IPS DF 6.9 (cell line): ENCODE data around the gene LRRC49.
A peak's percentile ranks its signal among the peaks of the same experiment; 100 is the strongest.

Experiments used
- DNase-seq: peaks from one replicate; pipeline ENCODE4 v3.0.0-alpha.2; 2013; ENCODE audit warnings: low read depth, low spot score
- H3K27ac ChIP-seq: one replicate; pipeline ENCODE4 v1.5.1; 2013; ENCODE audit warnings: low read length, control low read depth
- H3K27me3 ChIP-seq: 2 replicates; pipeline ENCODE4 v1.6.1; 2013; ENCODE audit warnings: mild to moderate bottlenecking, low read length; ENCODE audit not compliant: control insufficient read depth, insufficient read depth
- H3K36me3 ChIP-seq: 2 replicates; pipeline ENCODE4 v1.6.1; 2013; ENCODE audit warnings: low read length; ENCODE audit not compliant: control insufficient read depth, insufficient read depth
- H3K4me1 ChIP-seq: 2 replicates; pipeline ENCODE4 v1.6.1; 2013; ENCODE audit warnings: low read length; ENCODE audit not compliant: control insufficient read depth, insufficient read depth
- H3K4me3 ChIP-seq: 2 replicates; pipeline ENCODE4 v1.5.1; 2013; ENCODE audit warnings: mild to moderate bottlenecking, low read length
- H3K9me3 ChIP-seq: 2 replicates; pipeline ENCODE4 v1.6.1; 2013; ENCODE audit warnings: low read length, inconsistent platforms; ENCODE audit not compliant: control insufficient read depth, insufficient read depth
- WGBS: extraction: QIAGEN DNeasy Blood & Tissue Kit; methylation state at CpG from one replicate; pipeline ENCODE4 v1.1.7; 2013; ENCODE audit warnings: mixed read lengths, missing lambda C conversion rate; ENCODE audit not compliant: insufficient read length, insufficient coverage; 5-methylcytosine and 5-hydroxymethylcytosine counted together

LRRC49 gene

DNA sequence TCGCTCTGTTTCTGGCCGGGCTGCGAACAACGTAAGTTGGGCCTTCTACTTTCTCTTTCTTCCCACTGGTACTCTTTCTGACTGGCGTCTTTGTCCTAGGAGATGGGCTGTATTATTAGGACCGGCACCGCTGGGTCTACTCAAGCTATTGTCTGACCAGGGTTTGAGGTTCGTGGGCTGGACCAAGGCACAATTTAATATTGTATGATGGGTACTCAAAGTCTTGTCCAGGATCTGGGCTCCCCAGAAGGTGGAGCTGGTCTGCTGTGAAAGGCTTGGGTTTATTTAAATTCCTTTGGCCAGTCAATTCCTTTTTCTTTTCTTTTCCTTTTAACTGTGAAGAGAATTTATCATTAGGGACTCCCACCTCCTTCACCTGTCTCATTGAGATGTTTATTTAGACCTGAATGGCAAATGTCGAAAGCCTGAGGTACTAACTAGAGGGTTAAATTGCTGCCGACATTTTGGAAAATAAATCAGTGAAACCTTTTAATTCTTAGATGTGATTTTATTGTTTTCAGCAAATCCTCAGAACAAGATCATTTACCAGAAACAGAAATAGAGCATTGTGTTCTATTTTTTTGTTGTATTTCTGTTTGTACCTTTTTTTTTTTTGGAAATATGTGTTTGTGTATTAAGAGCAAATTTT, 410 bp downstream of the LRRC49 start:
- no CpG with 5 or more reads among the region's 10 CpGs for WGBS
- Histone ChIP-seq H3K9me3 (no peaks in the 10 kb centered on the region), H3K4me1 (no peaks in the 10 kb centered on the region), H3K4me3 (peak overlapping the region; percentile 66; the same call in 1 of the 2 replicates), H3K36me3 (no peaks in the 10 kb centered on the region; the same call in 1 of the 2 replicates), H3K27ac (no peak overlapping the region), H3K27me3 (no peaks in the 10 kb centered on the region)
- no peak for DNase-seq

DNA sequence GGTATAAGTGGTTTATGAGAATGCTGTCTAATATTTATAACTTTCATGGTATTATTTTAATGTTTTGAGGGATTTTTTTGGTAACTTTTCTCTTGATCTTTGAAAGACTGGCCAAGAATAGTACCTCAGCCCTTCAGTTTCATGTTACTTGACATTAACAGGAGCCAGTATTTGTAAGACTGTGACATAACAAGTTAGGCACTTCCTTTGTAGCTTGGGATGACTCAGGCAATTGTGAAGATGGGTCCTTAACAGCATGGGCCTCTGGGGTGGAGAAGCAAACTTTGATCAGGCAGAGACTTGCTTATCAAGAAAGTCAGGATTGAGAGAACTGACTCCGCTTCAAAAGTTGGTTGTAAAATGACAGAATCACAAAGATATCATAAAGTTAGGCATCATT, 9.5 kb downstream of the LRRC49 start:
- DNase-seq: no peak
- Histone ChIP-seq H3K27me3 (no peaks in the 10 kb centered on the region), H3K27ac (no peak overlapping the region), H3K36me3 (no peaks in the 10 kb centered on the region), H3K4me1 (no peaks in the 10 kb centered on the region), H3K4me3 (no peak overlapping the region), H3K9me3 (no peaks in the 10 kb centered on the region)
- no CpG with 5 or more reads among the region's 1 CpG for WGBS

DNA sequence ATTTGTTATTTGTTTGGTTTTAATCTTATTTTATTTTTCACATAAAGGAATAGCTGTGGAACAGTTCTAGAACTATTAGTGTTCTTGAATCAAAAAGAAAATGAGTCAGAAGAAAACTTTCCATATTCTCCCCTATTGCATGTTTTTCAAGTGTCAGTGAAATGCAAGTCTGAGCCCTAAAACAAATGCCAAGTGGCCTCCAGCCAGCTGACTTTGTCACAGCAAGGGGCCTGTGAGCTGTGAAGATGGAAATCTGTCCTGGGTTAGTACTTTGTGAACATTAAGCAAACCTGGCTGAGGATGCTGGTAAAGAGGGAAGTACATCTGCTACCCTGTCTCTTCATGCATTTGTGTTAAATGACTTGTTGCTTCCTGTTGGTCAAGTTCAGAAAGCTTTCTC, 14.2 kb downstream of the LRRC49 start:
- Histone ChIP-seq H3K4me1 (no peaks in the 10 kb centered on the region), H3K36me3 (no peaks in the 10 kb centered on the region), H3K9me3 (no peaks in the 10 kb centered on the region), H3K27me3 (no peaks in the 10 kb centered on the region), H3K4me3 (no peak overlapping the region), H3K27ac (no peak overlapping the region)
- DNase-seq: no peak

DNA sequence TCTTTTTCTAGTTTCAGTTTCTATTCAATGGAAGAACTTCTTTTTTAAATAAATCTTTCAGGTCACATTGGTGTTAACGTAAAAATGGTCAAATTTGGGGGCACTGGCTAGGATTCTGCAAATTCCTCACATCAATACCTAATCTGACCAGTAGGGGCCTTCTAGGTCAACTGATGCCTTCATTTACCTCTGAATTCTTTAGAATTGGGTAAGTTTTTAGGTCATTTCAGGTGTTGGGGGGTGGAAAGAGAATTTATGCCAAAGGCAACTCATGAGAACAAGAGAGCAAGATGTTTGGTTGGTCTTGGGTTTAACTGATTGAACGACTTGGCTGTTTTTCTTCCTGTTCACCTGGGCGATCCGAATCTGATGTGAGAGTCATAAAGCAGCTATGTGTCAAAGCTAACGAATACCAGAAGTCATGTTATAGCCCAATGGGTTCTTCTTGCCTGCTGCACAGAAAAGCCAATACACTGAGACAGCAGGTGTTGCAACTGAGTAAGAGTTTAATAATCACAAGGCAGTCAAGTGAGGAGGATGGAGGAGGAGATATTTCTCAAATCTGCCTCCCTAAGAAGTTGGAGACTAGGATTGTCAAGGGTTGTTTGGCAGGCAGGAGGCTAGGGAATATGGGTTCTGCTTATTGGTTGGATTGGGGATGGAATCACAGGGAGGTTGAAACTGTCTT, 15.3 kb downstream of the LRRC49 start:
- H3K4me3 ChIP-seq: no peak overlapping the region
- H3K36me3 ChIP-seq: no peaks in the 10 kb centered on the region

DNA sequence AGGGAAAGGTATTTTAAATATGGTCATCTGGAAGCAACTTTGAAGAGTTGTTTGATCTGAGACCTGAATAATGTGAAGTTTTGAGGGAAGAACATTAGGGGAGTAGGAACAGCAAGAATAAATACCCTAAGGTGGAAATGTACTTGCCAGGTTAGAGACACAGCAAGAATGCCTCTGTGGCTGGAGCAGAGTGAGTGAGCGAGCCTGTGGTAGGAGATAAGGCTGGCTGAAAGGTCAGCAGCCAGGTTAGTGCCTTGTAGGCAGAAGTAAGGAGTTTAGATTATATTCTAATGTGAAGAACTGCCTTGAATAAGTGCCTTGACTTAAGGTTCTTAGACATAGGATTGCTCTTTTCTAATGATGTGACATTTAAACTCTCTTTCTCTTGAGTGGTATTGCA, 18.3 kb downstream of the LRRC49 start:
- Histone ChIP-seq H3K27me3 (no peaks in the 10 kb centered on the region), H3K4me1 (no peaks in the 10 kb centered on the region), H3K9me3 (no peaks in the 10 kb centered on the region), H3K36me3 (no peaks in the 10 kb centered on the region), H3K27ac (no peak overlapping the region), H3K4me3 (no peak overlapping the region)
- DNase-seq: no peak
- WGBS: no CpG with 5 or more reads among the region's 1 CpG

More for the DNA sequence above, 15.3 kb downstream of the LRRC49 start:
- Histone ChIP-seq H3K9me3 (no peaks in the 10 kb centered on the region), H3K27me3 (no peaks in the 10 kb centered on the region), H3K4me1 (no peaks in the 10 kb centered on the region), H3K27ac (no peak overlapping the region)
- no CpG with 5 or more reads among the region's 5 CpGs for WGBS
- DNase-seq: no peak

DNA sequence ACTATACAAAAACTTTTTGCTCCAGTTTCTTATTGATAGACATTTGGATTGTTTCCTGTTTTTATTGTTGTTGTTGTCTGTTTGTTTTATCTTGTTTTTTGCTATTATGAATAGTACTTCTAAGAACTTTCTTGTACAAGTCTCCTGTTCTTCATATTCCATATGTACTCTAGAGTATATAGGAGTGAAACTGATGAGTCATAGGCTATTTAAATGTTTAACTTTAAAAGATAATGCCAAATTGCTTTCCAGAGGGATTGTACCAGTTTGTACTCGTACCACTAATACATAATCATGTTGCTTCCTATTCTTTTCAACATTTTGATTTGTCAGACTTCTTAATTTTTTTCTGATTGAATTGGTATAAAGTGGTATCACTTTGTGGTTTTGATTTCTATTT, 19.6 kb downstream of the LRRC49 start:
- no peaks in the 10 kb centered on the region for H3K9me3 ChIP-seq
- no peak overlapping the region for H3K27ac ChIP-seq
- no CpG with 5 or more reads among the region's 1 CpG for WGBS
- H3K36me3 ChIP-seq: no peaks in the 10 kb centered on the region
- no peaks in the 10 kb centered on the region for H3K27me3 ChIP-seq
- H3K4me1 ChIP-seq: no peaks in the 10 kb centered on the region
- no peak for DNase-seq
- H3K4me3 ChIP-seq: no peak overlapping the region

DNA sequence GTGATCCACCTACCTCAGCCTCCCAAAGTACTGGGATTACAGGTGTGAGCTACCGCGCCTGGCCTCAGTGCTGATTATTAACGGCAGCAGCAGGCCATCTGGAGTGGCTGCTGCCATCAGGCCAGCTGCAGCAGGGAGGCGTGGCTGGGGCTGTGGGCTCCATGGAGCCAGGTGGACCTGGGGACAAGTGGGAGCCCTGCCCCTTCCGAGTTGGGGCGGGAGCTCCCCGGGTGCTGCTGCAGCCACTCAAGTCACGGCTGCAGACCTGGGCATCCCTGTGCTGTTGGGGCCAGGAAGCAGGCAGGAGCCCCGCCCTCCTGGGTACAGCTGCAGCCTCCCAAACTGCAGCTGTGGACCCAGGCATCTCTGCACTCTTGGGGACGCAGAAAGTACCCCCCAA, 23.9 kb downstream of the LRRC49 start:
- H3K9me3 ChIP-seq: no peaks in the 10 kb centered on the region

DNA sequence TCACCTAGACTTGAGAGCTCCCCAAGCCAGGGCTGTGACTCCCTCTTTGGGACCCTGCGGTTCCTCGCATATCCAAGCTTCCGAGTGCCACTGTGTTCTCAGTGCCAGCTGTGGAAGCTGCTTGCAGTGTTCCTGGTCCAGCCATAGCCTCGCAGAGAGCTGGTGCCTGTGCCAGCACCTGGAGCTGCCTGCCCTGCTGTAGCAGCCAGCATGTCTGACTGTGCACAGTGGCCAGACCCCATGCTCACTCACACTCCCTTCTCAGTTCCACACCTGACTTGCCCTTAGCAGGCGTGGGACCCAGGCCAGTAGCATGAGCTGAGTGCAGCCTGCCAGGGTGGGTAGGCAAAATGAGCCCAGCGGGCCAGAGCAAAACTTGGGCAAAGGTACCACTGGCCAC, 25.3 kb downstream of the LRRC49 start:
- Histone ChIP-seq H3K4me3 (no peak overlapping the region), H3K27ac (no peak overlapping the region), H3K36me3 (no peaks in the 10 kb centered on the region), H3K27me3 (no peaks in the 10 kb centered on the region), H3K9me3 (no peaks in the 10 kb centered on the region), H3K4me1 (no peaks in the 10 kb centered on the region)
- no peak for DNase-seq
- WGBS: no CpG with 5 or more reads among the region's 6 CpGs

More for the DNA sequence above, 23.9 kb downstream of the LRRC49 start:
- DNase-seq: no peak
- no CpG with 5 or more reads among the region's 10 CpGs for WGBS
- H3K4me1 ChIP-seq: no peaks in the 10 kb centered on the region
- no peak overlapping the region for H3K27ac ChIP-seq
- H3K4me3 ChIP-seq: no peak overlapping the region
- H3K27me3 ChIP-seq: no peaks in the 10 kb centered on the region
- no peaks in the 10 kb centered on the region for H3K36me3 ChIP-seq

DNA sequence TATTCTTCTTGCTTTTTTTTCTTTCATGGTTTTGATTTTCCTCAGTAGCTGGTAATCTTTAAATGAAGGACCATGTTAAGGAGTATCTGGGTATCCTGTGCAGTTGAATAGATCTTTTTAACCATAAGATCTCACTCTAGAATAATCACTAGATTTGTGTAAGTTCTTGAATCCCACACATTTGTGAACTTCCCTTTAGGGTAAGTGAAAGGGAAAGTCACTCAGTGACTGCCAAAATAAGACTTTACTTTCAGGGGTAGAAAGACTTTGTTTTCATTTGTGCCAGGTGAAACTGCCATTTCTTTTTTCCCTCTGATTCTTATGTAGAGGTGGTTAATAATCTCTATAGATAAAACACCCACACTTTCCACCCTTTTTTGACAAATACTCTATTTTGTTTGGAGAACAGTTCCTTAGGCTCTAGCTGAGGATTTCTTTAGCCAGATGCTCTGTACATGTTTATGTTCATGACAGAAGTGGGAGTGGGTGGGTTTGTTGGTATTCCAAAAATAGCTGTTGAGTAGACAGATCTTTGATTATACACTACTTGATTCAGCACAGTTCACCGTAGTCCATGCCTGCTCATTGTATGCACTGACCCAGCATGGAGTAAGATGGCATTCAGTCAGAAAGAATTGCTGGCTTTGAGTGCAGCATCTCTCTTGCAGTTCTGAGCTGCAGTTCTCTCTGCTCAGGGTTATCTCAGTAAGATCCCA, 28.5 kb downstream of the LRRC49 start:
- no peaks in the 10 kb centered on the region for H3K4me1 ChIP-seq
- no peak overlapping the region for H3K27ac ChIP-seq
- H3K4me3 ChIP-seq: no peak overlapping the region
- no peak for DNase-seq
- no peaks in the 10 kb centered on the region for H3K9me3 ChIP-seq
- H3K36me3 ChIP-seq: no peaks in the 10 kb centered on the region
- WGBS: no CpG with 5 or more reads among the region's 1 CpG
- H3K27me3 ChIP-seq: no peaks in the 10 kb centered on the region

DNA sequence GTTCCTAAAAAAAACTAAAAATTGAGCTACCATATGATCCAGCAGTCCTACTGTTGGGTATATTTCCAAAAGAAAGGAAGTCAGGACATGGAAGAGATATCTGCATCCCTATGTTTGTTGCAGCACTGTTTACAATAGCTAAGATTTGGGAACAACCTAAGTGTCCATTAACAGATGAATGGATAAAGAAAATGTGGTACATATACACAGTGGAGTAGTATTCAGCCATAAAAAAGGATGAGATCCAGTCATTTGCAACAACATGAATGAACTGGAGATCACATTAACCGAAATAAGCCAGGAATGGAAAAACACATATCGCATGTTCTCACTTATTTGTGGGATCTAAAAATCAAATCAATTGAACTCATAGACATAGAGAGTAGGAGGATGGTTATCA, 29.5 kb downstream of the LRRC49 start:
- H3K9me3 ChIP-seq: no peaks in the 10 kb centered on the region
- DNase-seq: no peak
- H3K27ac ChIP-seq: no peak overlapping the region
- no peaks in the 10 kb centered on the region for H3K36me3 ChIP-seq
- no CpG with 5 or more reads among the region's 2 CpGs for WGBS
- no peak overlapping the region for H3K4me3 ChIP-seq
- no peaks in the 10 kb centered on the region for H3K27me3 ChIP-seq
- no peaks in the 10 kb centered on the region for H3K4me1 ChIP-seq
